HCT116 (cell line): ENCODE measurements around the gene RIPOR3. TPM values are rescaled to one million over a fixed set of nuclear protein-coding genes. Genes with fewer than 3 reads are reported as not detected.

ENCODE experiments used
- ATAC-seq: fragments of 200-7000 bp; cut with Tn5 transposase; 2 replicates; pipeline ENCODE4 v1.9.1; 2020; ENCODE audit warnings: mild to moderate bottlenecking, moderate library complexity
- BruUV-seq: library from RNA; stranded (reverse); fragments of 400-500 nt; replicated peaks from 2 replicates; lab custom pipeline; 2021; lab: Mats Ljungman, UMichigan
- CTCF ChIA-PET: fragments of 300-600 bp; sonication (Branson Sonifier 250); formaldehyde crosslinking; loops from one replicate; lab custom pipeline; 2021; ENCODE audit warnings: antibody characterized with exemption; lab: Charles Lee
- POLR2A ChIA-PET: fragments of 300-600, 350-600 bp; sonication (Branson Sonifier 250); formaldehyde crosslinking; loops from one replicate; lab custom pipeline; 2021; ENCODE audit warnings: antibody characterized with exemption; lab: Charles Lee
- RAD21 ChIA-PET, 2 experiments: fragments of 300-600 bp; sonication (Branson Sonifier 250); formaldehyde crosslinking; loops; one replicate each; lab custom pipeline; 2023; ENCODE audit warnings: low total read pairs in 2 of 2; ENCODE audit not compliant: uncharacterized antibody in 2 of 2, unreplicated experiment in 2 of 2, low non-redundant PET in 1 of 2; lab: Charles Lee
- DNase-seq: peaks from one replicate; pipeline ENCODE4 v3.0.0-alpha.2; 2010; ENCODE audit warnings: low read depth, low spot score
- H2AFZ ChIP-seq: fragments of 200-600 bp; shearing (Covaris generic), sonication (generic); 2 replicates; pipeline ENCODE4 v1.6.1; 2017; ENCODE audit warnings: low read depth, mixed run types, mixed read lengths, antibody characterized with exemption, low read length; ENCODE audit not compliant: poor library complexity, severe bottlenecking
- H3K27ac ChIP-seq: 2 replicates; pipeline ENCODE4 v1.5.1; 2012; ENCODE audit warnings: low read depth, low read length
- H3K27me3 ChIP-seq: fragments of 200-600 bp; sonication (generic); 2 replicates; pipeline ENCODE4 v1.6.1; 2016; ENCODE audit warnings: mixed run types, low read length, mixed read lengths; ENCODE audit not compliant: insufficient read depth
- H3K36me3 ChIP-seq, 2 experiments: fragments of 200-500 bp in 1 of 2; fragments of 200-600 bp in 1 of 2; sonication (Bioruptor generic) in 1 of 2; sonication (generic) in 1 of 2; 2 replicates each; pipeline versions ENCODE4 v1.5.1 to v1.6.1; 2014 to 2016; ENCODE audit warnings: low read length in 2 of 2, inconsistent platforms in 1 of 2, mixed read lengths in 1 of 2, mixed run types in 1 of 2; ENCODE audit not compliant: insufficient read depth in 2 of 2, control insufficient read depth in 1 of 2
- H3K4me1 ChIP-seq, 2 experiments: fragments of 200-600 bp in 1 of 2; sonication (generic) in 1 of 2; 2 replicates each; pipeline versions ENCODE4 v1.5.1 to v1.6.1; 2012 to 2017; ENCODE audit warnings: low read length in 2 of 2, inconsistent platforms in 1 of 2, mild to moderate bottlenecking in 1 of 2, mixed read lengths in 1 of 2, mixed run types in 1 of 2, moderate library complexity in 1 of 2; ENCODE audit not compliant: insufficient read depth in 2 of 2, control insufficient read depth in 1 of 2
- H3K4me2 ChIP-seq: fragments of 200-600 bp; sonication (generic); 2 replicates; pipeline ENCODE4 v1.6.1; 2017; ENCODE audit warnings: mixed run types, low read length, mixed read lengths
- H3K4me3 ChIP-seq, 2 experiments: fragments of 200-600 bp in 1 of 2; sonication (generic) in 1 of 2; replicated peaks in 1 of 2; 2 replicates each; pipeline ENCODE4 v1.5.1; 2011 to 2016; ENCODE audit warnings: low read length in 2 of 2, control low read depth in 1 of 2, low read depth in 1 of 2, mild to moderate bottlenecking in 1 of 2, mixed read lengths in 1 of 2, mixed run types in 1 of 2
- H3K79me2 ChIP-seq: fragments of 200-600 bp; sonication (generic); 2 replicates; pipeline ENCODE4 v1.6.1; 2017; ENCODE audit warnings: mild to moderate bottlenecking, mixed run types, low read length, moderate library complexity, mixed read lengths; ENCODE audit not compliant: insufficient read depth
- H3K9ac ChIP-seq: fragments of 200-600 bp; sonication (generic); 2 replicates; pipeline ENCODE4 v1.6.1; 2016; ENCODE audit warnings: low read length, mixed read lengths
- H3K9me2 ChIP-seq: fragments of 200-600 bp; sonication (generic), shearing (Covaris generic); 2 replicates; pipeline ENCODE4 v1.6.1; 2017; ENCODE audit warnings: mixed run types, mild to moderate bottlenecking, moderate library complexity; ENCODE audit not compliant: insufficient read depth
- H3K9me3 ChIP-seq, 2 experiments: fragments of 200-500 bp in 1 of 2; fragments of 200-600 bp in 1 of 2; sonication (Bioruptor generic) in 1 of 2; sonication (generic) in 1 of 2; 2 replicates each; pipeline ENCODE4 v1.6.1; 2014 to 2017; ENCODE audit warnings: low read length in 2 of 2, mixed read lengths in 2 of 2, inconsistent platforms in 1 of 2, low read depth in 1 of 2, mild to moderate bottlenecking in 1 of 2, mixed run types in 1 of 2, moderate library complexity in 1 of 2; ENCODE audit not compliant: control insufficient read depth in 1 of 2, insufficient read depth in 1 of 2
- H4K20me1 ChIP-seq: fragments of 200-600 bp; sonication (generic), shearing (Covaris generic); 2 replicates; pipeline ENCODE4 v1.6.1; 2017; ENCODE audit warnings: mixed run types, mild to moderate bottlenecking, moderate library complexity; ENCODE audit not compliant: insufficient read depth
- CBX3 ChIP-seq: IDR thresholded peaks from 2 replicates; pipeline ENCODE4 v1.6.1; 2012; ENCODE audit warnings: low read depth
- CTCF ChIP-seq, 3 experiments: fragments of 200-600 bp in 1 of 3; sonication (generic) in 1 of 3; IDR thresholded peaks in 2 of 3; conservative IDR thresholded peaks in 1 of 3; 2 replicates each; pipeline ENCODE4 v1.5.1; 2012 to 2017; ENCODE audit warnings: low read depth in 2 of 3, low read length in 2 of 3, antibody characterized with exemption in 1 of 3, borderline replicate concordance in 1 of 3, control low read depth in 1 of 3, mild to moderate bottlenecking in 1 of 3, mixed read lengths in 1 of 3, mixed run types in 1 of 3, moderate library complexity in 1 of 3; ENCODE audit not compliant: insufficient read depth in 1 of 3
- EGR1 ChIP-seq: IDR thresholded peaks from 2 replicates; pipeline ENCODE4 v1.6.1; 2012; ENCODE audit warnings: low read depth
- EZH2 ChIP-seq: fragments of 200-600 bp; sonication (generic); IDR thresholded peaks from 2 replicates; pipeline ENCODE4 v1.6.1; 2017; ENCODE audit warnings: antibody characterized with exemption, mixed run types
- FOSL1 ChIP-seq: IDR thresholded peaks from 2 replicates; pipeline ENCODE4 v1.6.1; 2012; ENCODE audit warnings: low read depth
- JUND ChIP-seq: IDR thresholded peaks from 2 replicates; pipeline ENCODE4 v1.6.1; 2012
- MAX ChIP-seq: IDR thresholded peaks from 2 replicates; pipeline ENCODE4 v1.6.1; 2012
- POLR2A ChIP-seq: IDR thresholded peaks from 2 replicates; pipeline ENCODE4 v1.7.0; 2011; ENCODE audit warnings: borderline replicate concordance; ENCODE audit not compliant: insufficient read depth, insufficient read length; ENCODE audit errors: extremely low read depth
- RAD21 ChIP-seq: IDR thresholded peaks from 2 replicates; pipeline ENCODE4 v1.6.1; 2012; ENCODE audit warnings: low read depth, mild to moderate bottlenecking
- SIN3A ChIP-seq: IDR thresholded peaks from 2 replicates; pipeline ENCODE4 v1.6.1; 2012; ENCODE audit warnings: low read depth
- SRF ChIP-seq: IDR thresholded peaks from 2 replicates; pipeline ENCODE4 v1.6.1; 2012; ENCODE audit warnings: low read depth
- YY1 ChIP-seq: IDR thresholded peaks from 2 replicates; pipeline ENCODE4 v1.6.1; 2011; ENCODE audit warnings: low read length, low read depth, moderate library complexity, mild to moderate bottlenecking; ENCODE audit not compliant: insufficient replicate concordance; ENCODE audit errors: extremely low read depth
- ZFX ChIP-seq: fragments of 450-650 bp; IDR thresholded peaks from 2 replicates; pipeline ENCODE4 v1.6.1; 2017
- ZNF274 ChIP-seq: fragments of 200-500 bp; sonication (Bioruptor generic); IDR thresholded peaks from 2 replicates; pipeline ENCODE4 v1.6.1; 2014; ENCODE audit warnings: mild to moderate bottlenecking, low read depth, low read length, inconsistent platforms
- intact Hi-C: fragments of 100-400 bp; cut with micrococcal nuclease; formaldehyde crosslinking; loops from 2 replicates; pipeline ENCODE4 v1.10.0; 2022
- total RNA-seq: library from RNA; stranded (reverse); gene quantifications from one replicate; pipeline ENCODE4 v1.2.1, GENCODE V29; 2021; ENCODE audit not compliant: unreplicated experiment
- TF ChIP-seq, protein P1 (sequence below): IDR thresholded peaks from 2 replicates; pipeline ENCODE4 v1.6.1; 2012

RIPOR3 gene
- total RNA-seq, 1 experiment from 2014 or later = 0.22 TPM

GRCh38 chr20:50717974-50718761 is 26.8 kb upstream of the RIPOR3 start:
- no peak for TF ChIP-seq CBX3
- peak; percentile 45; the same call in 1 of the 2 replicates for TF ChIP-seq RAD21
- peak in 2 of 3 experiments; percentile 5 to 27; a peak in 1 of 6 replicates for TF ChIP-seq CTCF (IDR thresholded peaks at IDR 0.05 in 2 of 3, conservative IDR thresholded peaks at IDR 0.05 in 1 of 3; ENCODE audit: borderline replicate concordance in 1 of 3, insufficient read depth in 1 of 3, low read depth in 2 of 3, low read length in 2 of 3)
- BruUV-seq = no TSS peak
- intact Hi-C loops = no loop called here
- no peaks in the 10 kb centered on the region for H3K27me3 ChIP-seq
- H3K4me3 ChIP-seq = no peak overlapping the region
- POLR2A ChIA-PET = interaction anchor here (0.6 to 3.1 kb wide), 4 partner anchors 10 to 402 kb away, joined by 3 to 14 read pairs (median 4); partner anchors contain the start of gene PARD6B
- ATAC-seq = peak; percentile 64
- DNase-seq = no peak
- no peaks in the 10 kb centered on the region for H3K79me2 ChIP-seq
- H2AFZ ChIP-seq = peak overlapping the region; percentile 72
- H3K9me2 ChIP-seq = no peaks in the 10 kb centered on the region
- RAD21 ChIA-PET = interaction anchor here in 1 of 2 experiments (1.5 kb wide), 1 partner anchor 92 kb away, joined by 4 read pairs; no protein-coding TSS in a partner anchor
- CTCF ChIA-PET = interaction anchor here (1.0 to 2.0 kb wide), 4 partner anchors 10 to 92 kb away, joined by 3 to 8 read pairs (median 4); no protein-coding TSS in a partner anchor
- no peak overlapping the region for H3K27ac ChIP-seq
- peaks cover 18 to 75% of the 10 kb centered on the region in 2 experiments; a peak in 3 of 4 replicates for H3K4me1 ChIP-seq
- no peak overlapping the region for H3K9ac ChIP-seq
- H3K36me3 ChIP-seq = no peaks in the 10 kb centered on the region
- H3K9me3 ChIP-seq = no peaks in the 10 kb centered on the region
- H4K20me1 ChIP-seq = no peaks in the 10 kb centered on the region
- peak overlapping the region; percentile 13; the same call in 1 of the 2 replicates for H3K4me2 ChIP-seq

- POLR2A ChIA-PET = interaction anchor here (0.8 to 3.1 kb wide), 3 partner anchors 11 to 16 kb away, joined by 3 to 14 read pairs (median 6); partner anchors contain the start of gene PARD6B
- peaks cover 18 to 67% of the 10 kb centered on the region in 2 experiments; a peak in 3 of 4 replicates for H3K4me1 ChIP-seq
- H3K79me2 ChIP-seq = no peaks in the 10 kb centered on the region
- TF ChIP-seq POLR2A = no peak
- no peak for TF ChIP-seq FOSL1
- TF ChIP-seq, protein P1, sequence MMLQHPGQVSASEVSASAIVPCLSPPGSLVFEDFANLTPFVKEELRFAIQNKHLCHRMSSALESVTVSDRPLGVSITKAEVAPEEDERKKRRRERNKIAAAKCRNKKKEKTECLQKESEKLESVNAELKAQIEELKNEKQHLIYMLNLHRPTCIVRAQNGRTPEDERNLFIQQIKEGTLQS = no peak
- no peak for TF ChIP-seq SRF
- TF ChIP-seq EZH2 = no peak
- TF ChIP-seq ZFX = no peak
- no peak for TF ChIP-seq CBX3
- no peak for TF ChIP-seq ZNF274
- TF ChIP-seq YY1 = no peak
- TF ChIP-seq MAX = no peak
- TF ChIP-seq JUND = no peak
- TF ChIP-seq SIN3A = no peak
- no peak for TF ChIP-seq EGR1
- no peak for TF ChIP-seq RAD21
- H4K20me1 ChIP-seq = no peaks in the 10 kb centered on the region
- no peaks in the 10 kb centered on the region for H3K27me3 ChIP-seq
- no peak overlapping the region for H3K4me2 ChIP-seq
- CTCF ChIA-PET = interaction anchor here (1.0 to 2.0 kb wide), 3 partner anchors 54 to 91 kb away, joined by 3 to 8 read pairs (median 4); no protein-coding TSS in a partner anchor
- no peaks in the 10 kb centered on the region for H3K9me3 ChIP-seq
- H3K9ac ChIP-seq = no peak overlapping the region
- ATAC-seq = no peak
- no peak overlapping the region for H3K4me3 ChIP-seq
- H3K36me3 ChIP-seq = no peaks in the 10 kb centered on the region
- no peak overlapping the region for H3K27ac ChIP-seq
- intact Hi-C loops = no loop called here
- RAD21 ChIA-PET = interaction anchor here in 1 of 2 experiments (1.5 kb wide), 1 partner anchor 91 kb away, joined by 4 read pairs; no protein-coding TSS in a partner anchor
- peak overlapping the region; percentile 72 for H2AFZ ChIP-seq
- no TSS peak for BruUV-seq
- no peaks in the 10 kb centered on the region for H3K9me2 ChIP-seq
- no peak for DNase-seq
Measured at GRCh38 chr20:50717312-50717711, 26.0 kb upstream of the RIPOR3 start.
